Epithelial cell of esophagus (primary cell): ENCODE results near the gene TBC1D10A.

ENCODE experiments used
- DNase-seq: peaks from one replicate; pipeline ENCODE4 v3.0.0; 2010; ENCODE audit warnings: low read depth
- H3K4me3 ChIP-seq: 2 replicates; pipeline ENCODE4 v1.5.1; 2011; ENCODE audit warnings: mild to moderate bottlenecking, low read length, control low read depth
- CTCF ChIP-seq: IDR thresholded peaks from 2 replicates; pipeline ENCODE4 v1.5.1; 2011; ENCODE audit warnings: low read depth, mild to moderate bottlenecking, low read length, control low read depth, inconsistent platforms; ENCODE audit not compliant: insufficient read depth; ENCODE audit errors: missing control alignments

The TBC1D10A gene

GRCh38 chr22:30302810-30303138 is 24.0 kb downstream of the TBC1D10A start:
- peak; percentile 45 for DNase-seq
- TF ChIP-seq CTCF = no peak
- H3K4me3 ChIP-seq = no peak overlapping the region

GRCh38 chr22:30301995-30302809 is 24.5 kb downstream of the TBC1D10A start:
- H3K4me3 ChIP-seq = no peak overlapping the region
- no peak for TF ChIP-seq CTCF
- DNase-seq = peak; percentile 84

GRCh38 chr22:30299322-30299721 is 27.4 kb downstream of the TBC1D10A start:
- H3K4me3 ChIP-seq = no peak overlapping the region
- no peak for TF ChIP-seq CTCF
- DNase-seq = no peak

- peak; percentile 95 for DNase-seq
- peak; percentile 42 for TF ChIP-seq CTCF
- H3K4me3 ChIP-seq = no peak overlapping the region
Observed at GRCh38 chr22:30297991-30298701, 28.6 kb downstream of the TBC1D10A start.

- no peak overlapping the region for H3K4me3 ChIP-seq
- TF ChIP-seq CTCF = no peak
- no peak for DNase-seq
Observed at GRCh38 chr22:30297276-30297990, 29.3 kb downstream of the TBC1D10A start.

- DNase-seq = no peak
- H3K4me3 ChIP-seq = no peak overlapping the region
- no peak for TF ChIP-seq CTCF
Observed at GRCh38 chr22:30296833-30297232, 29.9 kb downstream of the TBC1D10A start.

- TF ChIP-seq CTCF = no peak
- no peak for DNase-seq
- no peak overlapping the region for H3K4me3 ChIP-seq
Observed at GRCh38 chr22:30296324-30296723, 30.4 kb downstream of the TBC1D10A start.
